ENCODE data around the gene CACNA2D1. TPM values are rescaled to one million over a fixed set of nuclear protein-coding genes. Genes with fewer than 3 reads are reported as not detected.

The CACNA2D1 gene
- total and polyA plus RNA-seq, 2 donors (not counting 1 experiment from before 2014, with no cell fraction given) = 31.7 to 64.4 TPM

- Histone ChIP-seq H3K4me3 (replicated peaks in 1 of 4; ENCODE audit: control extremely low read depth in 1 of 4, insufficient read depth in 1 of 4, low read depth in 3 of 4, low read length in 4 of 4) (no peak overlapping the region), H3K4me2 (ENCODE audit: extremely low read depth, insufficient read depth, low read length) (no peak overlapping the region), H3K4me1 (ENCODE audit: control insufficient read depth, extremely low read depth, insufficient read depth, low read length) (peaks cover 2% of the 10 kb centered on the region), H3K27me3 (ENCODE audit: control insufficient read depth, insufficient read depth, low read length) (no peaks in the 10 kb centered on the region), H3K9ac (ENCODE audit: insufficient read depth, low read length) (no peak overlapping the region), H2AFZ (ENCODE audit: low read length) (no peak overlapping the region), H3K27ac (ENCODE audit: insufficient read depth, low read length) (no peak overlapping the region), H3K79me2 (ENCODE audit: control insufficient read depth, insufficient read depth, low read length) (no peaks in the 10 kb centered on the region), H3K9me3 (ENCODE audit: control insufficient read depth, insufficient read depth, low read depth, low read length) (no peaks in the 10 kb centered on the region), H3K36me3 (ENCODE audit: control insufficient read depth, insufficient read depth, low read length) (no peaks in the 10 kb centered on the region), H4K20me1 (ENCODE audit: control insufficient read depth, extremely low read depth, insufficient read depth, low read length) (no peaks in the 10 kb centered on the region)
- TF ChIP-seq EZH2 (IDR thresholded peaks at IDR 0.05; ENCODE audit: low read length, missing control alignments) = no peak
- TF ChIP-seq, protein P1, sequence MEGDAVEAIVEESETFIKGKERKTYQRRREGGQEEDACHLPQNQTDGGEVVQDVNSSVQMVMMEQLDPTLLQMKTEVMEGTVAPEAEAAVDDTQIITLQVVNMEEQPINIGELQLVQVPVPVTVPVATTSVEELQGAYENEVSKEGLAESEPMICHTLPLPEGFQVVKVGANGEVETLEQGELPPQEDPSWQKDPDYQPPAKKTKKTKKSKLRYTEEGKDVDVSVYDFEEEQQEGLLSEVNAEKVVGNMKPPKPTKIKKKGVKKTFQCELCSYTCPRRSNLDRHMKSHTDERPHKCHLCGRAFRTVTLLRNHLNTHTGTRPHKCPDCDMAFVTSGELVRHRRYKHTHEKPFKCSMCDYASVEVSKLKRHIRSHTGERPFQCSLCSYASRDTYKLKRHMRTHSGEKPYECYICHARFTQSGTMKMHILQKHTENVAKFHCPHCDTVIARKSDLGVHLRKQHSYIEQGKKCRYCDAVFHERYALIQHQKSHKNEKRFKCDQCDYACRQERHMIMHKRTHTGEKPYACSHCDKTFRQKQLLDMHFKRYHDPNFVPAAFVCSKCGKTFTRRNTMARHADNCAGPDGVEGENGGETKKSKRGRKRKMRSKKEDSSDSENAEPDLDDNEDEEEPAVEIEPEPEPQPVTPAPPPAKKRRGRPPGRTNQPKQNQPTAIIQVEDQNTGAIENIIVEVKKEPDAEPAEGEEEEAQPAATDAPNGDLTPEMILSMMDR (conservative IDR thresholded peaks at IDR 0.05 in 1 of 2, IDR thresholded peaks at IDR 0.05 in 1 of 2; ENCODE audit: low read depth in 1 of 2, low read length in 2 of 2) = no peak
- peak in 1 of 2 donors; percentile 37 for DNase-seq (ENCODE audit: low read depth in 2 of 2)
These were observed 119.8 kb downstream of the CACNA2D1 start for GRCh38 chr7:82323806-82324205.

DNA sequence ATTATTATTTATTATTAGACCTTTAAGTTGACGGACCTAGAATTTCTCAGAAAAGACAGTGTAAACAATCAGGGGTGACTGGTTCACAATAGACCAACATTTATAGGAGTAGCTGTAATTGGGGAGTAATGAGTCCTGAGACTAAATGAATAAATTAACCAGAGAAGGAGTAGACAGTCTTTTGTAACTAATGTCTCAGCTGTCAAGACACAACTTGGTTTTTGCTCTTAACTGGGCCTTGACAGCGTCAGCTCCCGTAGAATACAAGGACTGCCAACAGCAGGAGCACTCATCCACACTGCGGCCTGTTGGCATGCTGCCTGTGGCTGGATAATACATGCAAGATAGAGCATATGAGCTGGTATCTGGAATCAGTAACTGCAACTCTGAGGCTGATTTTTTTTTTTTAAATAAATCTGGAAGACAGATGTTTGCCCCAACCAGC is 123.9 kb downstream of the CACNA2D1 start:
- no peaks in the 10 kb centered on the region for H3K36me3 ChIP-seq (ENCODE audit: control insufficient read depth, insufficient read depth, low read length)
- H3K27ac ChIP-seq (ENCODE audit: insufficient read depth, low read length) = no peak overlapping the region
- no peak overlapping the region for H3K4me3 ChIP-seq (replicated peaks in 1 of 4; ENCODE audit: control extremely low read depth in 1 of 4, insufficient read depth in 1 of 4, low read depth in 3 of 4, low read length in 4 of 4)
- no peak overlapping the region for H2AFZ ChIP-seq (ENCODE audit: low read length)
- no peaks in the 10 kb centered on the region for H4K20me1 ChIP-seq (ENCODE audit: control insufficient read depth, extremely low read depth, insufficient read depth, low read length)
- no peaks in the 10 kb centered on the region for H3K4me1 ChIP-seq (ENCODE audit: control insufficient read depth, extremely low read depth, insufficient read depth, low read length)
- no peaks in the 10 kb centered on the region for H3K79me2 ChIP-seq (ENCODE audit: control insufficient read depth, insufficient read depth, low read length)
- H3K4me2 ChIP-seq (ENCODE audit: extremely low read depth, insufficient read depth, low read length) = no peak overlapping the region
- H3K27me3 ChIP-seq (ENCODE audit: control insufficient read depth, insufficient read depth, low read length) = no peaks in the 10 kb centered on the region
- no peak overlapping the region for H3K9ac ChIP-seq (ENCODE audit: insufficient read depth, low read length)
- DNase-seq (ENCODE audit: low read depth in 2 of 2) = peak; percentile 87 to 90
- no peaks in the 10 kb centered on the region for H3K9me3 ChIP-seq (ENCODE audit: control insufficient read depth, insufficient read depth, low read depth, low read length)
- TF ChIP-seq, protein P1 (conservative IDR thresholded peaks at IDR 0.05 in 1 of 2, IDR thresholded peaks at IDR 0.05 in 1 of 2; ENCODE audit: low read depth in 1 of 2, low read length in 2 of 2) = no peak
- TF ChIP-seq EZH2 (IDR thresholded peaks at IDR 0.05; ENCODE audit: low read length, missing control alignments) = no peak

- no peak for TF ChIP-seq EZH2 (IDR thresholded peaks at IDR 0.05; ENCODE audit: low read length, missing control alignments)
- TF ChIP-seq, protein P1 (conservative IDR thresholded peaks at IDR 0.05 in 1 of 2, IDR thresholded peaks at IDR 0.05 in 1 of 2; ENCODE audit: low read depth in 1 of 2, low read length in 2 of 2) = no peak
- Histone ChIP-seq H3K36me3 (ENCODE audit: control insufficient read depth, insufficient read depth, low read length) (no peaks in the 10 kb centered on the region), H3K27me3 (ENCODE audit: control insufficient read depth, insufficient read depth, low read length) (no peaks in the 10 kb centered on the region), H2AFZ (ENCODE audit: low read length) (no peak overlapping the region), H3K4me2 (ENCODE audit: extremely low read depth, insufficient read depth, low read length) (no peak overlapping the region), H3K9me3 (ENCODE audit: control insufficient read depth, insufficient read depth, low read depth, low read length) (no peaks in the 10 kb centered on the region), H3K79me2 (ENCODE audit: control insufficient read depth, insufficient read depth, low read length) (no peaks in the 10 kb centered on the region), H3K4me3 (replicated peaks in 1 of 4; ENCODE audit: control extremely low read depth in 1 of 4, insufficient read depth in 1 of 4, low read depth in 3 of 4, low read length in 4 of 4) (no peak overlapping the region), H3K9ac (ENCODE audit: insufficient read depth, low read length) (no peak overlapping the region), H4K20me1 (ENCODE audit: control insufficient read depth, extremely low read depth, insufficient read depth, low read length) (no peaks in the 10 kb centered on the region), H3K27ac (ENCODE audit: insufficient read depth, low read length) (no peak overlapping the region), H3K4me1 (ENCODE audit: control insufficient read depth, extremely low read depth, insufficient read depth, low read length) (no peaks in the 10 kb centered on the region)
- DNase-seq (ENCODE audit: low read depth in 2 of 2) = no peak
These were observed 124.8 kb downstream of the CACNA2D1 start for GRCh38 chr7:82318786-82319185.

Data from fibroblast of lung (primary cell).